HG02610 (cell line): Measurements from ENCODE around the gene PDE10A.
"Not testable (repeated sequence)": the region's sequence is repeated elsewhere in the genome, so short reads cannot be mapped to it uniquely, and the experiment has no call there.

Experiments used
- ATAC-seq: cut with Tn5 transposase; IDR thresholded peaks from one replicate; pipeline ENCODE4 v1.9.1; 2021; ENCODE audit warnings: mild to moderate bottlenecking, moderate library complexity; ENCODE audit not compliant: unreplicated experiment

PDE10A gene

DNA sequence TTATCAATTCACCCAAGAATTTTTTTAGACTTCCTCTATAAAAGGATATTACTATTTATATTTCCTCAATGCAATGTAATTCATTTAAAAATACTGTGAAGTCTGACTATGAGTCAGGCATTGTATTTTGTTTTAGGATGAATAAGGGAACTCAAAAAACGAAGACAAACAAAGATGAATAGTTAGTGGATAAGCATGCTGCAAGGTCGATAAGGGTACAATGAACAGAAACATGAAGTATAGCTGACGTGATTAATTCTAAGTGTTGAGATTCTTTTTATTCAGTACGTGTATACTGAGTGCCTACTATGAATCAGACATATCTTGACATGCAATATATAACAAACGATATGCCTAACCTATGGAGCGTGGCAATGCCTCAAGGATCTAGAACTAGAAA lies 105.4 kb downstream of the PDE10A start:
- no peak for ATAC-seq

DNA sequence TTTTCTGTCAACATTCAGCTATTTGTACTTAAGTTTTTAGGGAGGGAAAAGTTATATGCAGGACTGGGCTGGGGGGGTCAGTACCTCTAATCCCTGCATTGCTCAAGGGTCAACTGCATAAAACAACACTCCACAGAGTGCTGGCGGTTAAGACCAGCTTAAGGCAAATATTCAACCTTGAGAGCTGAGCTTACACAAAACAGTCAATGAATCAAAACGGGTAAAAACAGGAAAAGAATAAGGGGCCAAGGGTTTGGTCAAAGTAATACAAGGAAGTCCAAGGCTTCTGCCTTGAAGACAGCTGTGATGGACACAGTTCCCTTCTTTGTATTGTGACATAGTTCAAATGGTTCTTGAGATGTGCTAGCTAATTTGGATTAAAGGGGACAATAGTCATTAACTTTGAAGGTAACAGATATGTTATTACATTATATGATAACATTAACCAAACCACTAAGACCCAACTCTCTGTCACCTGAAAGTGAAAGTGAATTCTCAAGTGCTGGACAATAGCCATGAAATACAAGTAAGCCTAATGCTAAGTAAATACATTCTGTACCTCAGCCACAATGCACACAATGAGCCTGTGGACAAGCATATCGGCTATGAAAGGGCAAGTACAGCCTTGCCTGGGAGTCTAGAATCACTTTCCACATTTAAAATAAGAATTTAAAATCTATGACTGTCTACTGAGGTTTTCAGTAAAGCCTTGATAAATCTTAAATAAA lies 106.8 kb downstream of the PDE10A start:
- ATAC-seq = no peak

DNA sequence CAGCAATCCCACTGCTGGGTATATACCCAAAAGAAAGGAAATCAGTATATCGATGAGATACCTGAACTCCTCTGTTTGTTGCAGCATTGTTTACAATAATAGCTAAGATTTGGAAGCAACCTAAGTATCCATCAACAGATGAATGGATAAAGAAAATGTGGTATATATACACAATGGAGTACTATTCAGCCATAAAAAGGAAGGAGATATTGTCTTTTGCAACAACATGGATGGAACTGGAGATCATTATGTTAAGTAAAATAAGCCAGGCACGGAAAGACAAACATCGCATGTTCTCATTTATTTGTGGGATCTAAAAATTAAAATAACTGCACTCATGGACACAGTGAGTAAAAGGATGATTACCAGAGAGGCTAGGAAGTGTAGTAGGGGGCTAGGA lies 108.4 kb downstream of the PDE10A start:
- ATAC-seq = not testable (repeated sequence)

DNA sequence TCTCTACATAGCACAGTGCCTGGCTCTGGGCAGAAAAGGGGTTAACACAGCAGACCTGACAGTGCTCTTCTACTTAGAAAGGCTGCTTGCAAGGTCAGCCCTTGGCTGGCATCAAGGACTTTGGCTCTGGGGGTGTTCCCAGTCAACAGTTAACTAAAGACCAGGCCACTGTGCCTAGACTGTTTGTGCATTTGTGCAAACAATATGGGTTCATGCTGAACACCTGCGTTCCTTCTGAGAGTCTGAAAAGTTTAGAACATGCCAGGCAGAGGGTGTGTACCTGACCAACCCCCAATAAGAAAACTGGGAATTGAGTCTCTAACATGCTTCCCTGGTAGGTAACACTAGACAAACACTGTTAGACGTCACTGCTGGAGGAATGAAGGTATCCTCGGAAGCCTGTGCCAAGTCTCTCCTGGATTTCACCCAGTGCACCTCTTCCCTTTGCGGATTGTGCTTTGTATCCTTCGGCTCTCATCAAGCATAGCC lies 110.7 kb downstream of the PDE10A start:
- ATAC-seq = no peak

DNA sequence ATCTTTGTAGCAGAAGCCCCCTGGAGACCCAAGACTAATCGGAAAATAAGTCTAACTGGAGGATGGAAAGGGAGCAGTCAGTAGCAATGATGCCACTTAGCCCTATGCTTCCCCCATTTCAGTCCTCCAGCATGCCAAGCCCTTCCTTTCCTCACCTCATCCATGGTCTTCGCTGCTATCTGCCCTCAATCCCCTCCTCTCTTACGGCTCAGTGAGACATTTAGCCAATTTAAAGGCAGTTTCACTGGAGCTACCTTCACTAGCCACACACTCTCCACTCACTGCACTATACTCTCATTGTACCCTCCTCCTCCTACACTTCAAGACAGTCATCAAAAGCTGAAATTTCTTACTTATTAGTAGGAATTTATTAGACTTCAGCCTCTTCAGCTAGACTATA lies 111.2 kb downstream of the PDE10A start:
- ATAC-seq = no peak

DNA sequence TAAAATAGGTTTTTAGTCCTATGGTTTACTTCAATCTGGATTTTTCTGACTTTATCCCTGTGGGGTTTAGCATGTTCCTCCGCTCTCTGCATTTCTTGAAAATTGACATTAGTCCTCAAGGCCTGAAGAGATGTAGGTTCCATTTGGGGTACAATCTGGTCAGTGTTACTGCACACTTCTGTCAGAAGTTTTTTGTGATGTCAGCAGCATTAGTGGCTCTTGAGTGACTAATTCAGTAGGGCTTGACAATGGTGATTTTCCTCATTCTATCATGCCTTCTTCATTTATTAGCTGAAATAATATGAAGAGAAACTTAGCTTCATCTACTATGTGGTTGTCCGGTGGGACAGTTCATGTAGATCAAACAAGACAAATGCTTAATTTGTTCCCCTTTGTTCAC lies 114.6 kb downstream of the PDE10A start:
- no peak for ATAC-seq

DNA sequence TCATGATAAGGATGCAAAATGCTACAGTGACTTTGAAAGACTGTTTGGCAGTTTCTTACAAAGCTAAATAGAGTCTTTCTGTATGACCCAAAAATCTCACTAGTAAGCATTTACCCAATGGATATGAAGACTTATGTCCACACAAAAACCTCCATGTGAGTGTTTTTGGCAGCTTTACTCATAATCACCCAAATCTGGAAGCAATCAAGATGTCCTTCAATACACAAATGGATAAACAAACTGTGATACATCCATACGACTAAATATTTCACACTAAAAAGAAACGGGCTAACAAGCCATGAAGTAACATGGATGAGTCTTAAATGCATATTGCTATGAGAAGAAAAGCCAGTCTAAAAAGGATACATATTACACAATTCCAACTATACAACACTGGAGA lies 117.2 kb downstream of the PDE10A start:
- no peak for ATAC-seq

DNA sequence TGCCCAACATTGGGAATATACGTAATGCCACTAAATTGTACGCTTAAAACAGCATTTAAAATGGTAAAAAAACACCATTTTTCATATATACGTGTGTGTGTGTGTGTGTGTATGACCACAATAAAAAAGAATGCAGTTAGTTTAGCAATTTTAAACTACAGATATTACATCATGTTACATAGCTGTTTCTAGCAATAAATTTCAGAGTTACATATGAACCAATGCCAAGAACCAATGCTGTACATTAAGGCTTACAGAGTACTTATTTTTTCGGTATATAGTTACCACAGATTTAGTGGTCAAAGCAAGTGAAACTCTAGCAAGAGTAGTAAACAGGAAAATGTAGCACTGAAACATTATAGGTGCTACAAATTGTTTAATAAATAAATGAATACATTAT lies 119.3 kb downstream of the PDE10A start:
- no peak for ATAC-seq

DNA sequence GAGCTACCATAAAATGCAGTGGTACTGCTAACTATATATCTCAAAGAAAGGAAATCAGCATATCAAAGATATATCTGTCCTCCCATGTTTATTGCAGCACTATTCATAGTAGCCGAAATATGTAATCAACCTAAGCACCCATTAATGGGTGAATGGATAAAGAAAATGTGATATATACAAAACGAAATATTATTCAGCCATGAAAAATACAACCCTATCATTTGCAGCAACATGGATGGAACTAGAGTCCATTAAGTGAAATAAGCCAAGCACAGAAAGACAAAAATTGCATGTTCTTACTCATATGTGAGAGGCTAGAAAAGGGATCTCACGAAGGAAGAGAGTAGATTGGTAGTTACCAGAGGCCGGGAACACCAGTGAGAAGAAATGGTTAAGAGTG lies 126.1 kb downstream of the PDE10A start:
- no peak for ATAC-seq

DNA sequence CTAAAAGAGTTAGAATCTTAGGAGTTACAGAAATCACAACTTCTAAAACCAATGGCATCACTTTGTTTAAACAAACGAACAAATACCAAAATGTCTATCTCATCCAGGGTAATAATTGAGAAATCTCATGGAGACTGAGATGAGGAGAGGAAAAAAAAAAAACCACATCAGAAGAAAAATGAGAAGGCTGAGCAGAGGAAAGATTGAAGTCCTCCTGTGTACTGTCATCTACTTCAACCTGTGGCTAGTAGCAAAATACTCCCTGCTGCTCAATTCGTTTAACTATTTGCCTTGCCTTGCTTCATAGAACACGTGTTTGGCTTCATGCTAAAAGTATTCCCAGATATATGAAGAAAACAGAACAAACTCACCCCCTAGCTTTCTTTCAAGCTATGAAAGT lies 143.7 kb downstream of the PDE10A start:
- ATAC-seq = no peak

DNA sequence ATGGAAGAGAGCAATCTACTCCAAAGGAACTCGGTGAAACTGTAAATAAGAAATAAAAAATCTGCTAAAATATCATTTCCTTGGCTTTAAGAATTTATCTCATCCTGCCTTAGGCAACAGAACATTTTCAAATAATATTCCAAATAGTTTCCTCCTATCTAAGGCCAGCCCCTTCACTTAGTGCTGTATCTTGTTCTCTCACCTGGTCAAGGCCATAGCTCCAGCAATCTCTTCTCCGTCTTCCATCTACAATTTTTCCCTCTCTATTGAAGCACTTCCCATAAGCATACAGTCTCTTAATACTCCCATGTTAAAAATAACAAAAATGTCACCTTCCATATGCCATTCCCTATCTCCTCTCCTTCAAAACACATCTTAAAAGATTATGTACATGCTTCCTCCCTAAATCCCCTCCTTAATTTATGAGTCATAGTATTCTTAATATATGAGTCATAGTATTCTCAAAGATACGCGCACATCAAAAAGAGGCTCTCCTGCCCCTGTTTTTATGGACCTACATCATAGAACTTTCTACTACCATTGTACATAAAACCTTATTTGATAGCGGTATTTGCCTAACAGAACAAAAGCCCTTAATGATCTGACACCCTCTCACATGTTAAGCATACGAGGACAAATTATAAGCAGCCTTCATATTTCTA lies 146.9 kb downstream of the PDE10A start:
- no peak for ATAC-seq

DNA sequence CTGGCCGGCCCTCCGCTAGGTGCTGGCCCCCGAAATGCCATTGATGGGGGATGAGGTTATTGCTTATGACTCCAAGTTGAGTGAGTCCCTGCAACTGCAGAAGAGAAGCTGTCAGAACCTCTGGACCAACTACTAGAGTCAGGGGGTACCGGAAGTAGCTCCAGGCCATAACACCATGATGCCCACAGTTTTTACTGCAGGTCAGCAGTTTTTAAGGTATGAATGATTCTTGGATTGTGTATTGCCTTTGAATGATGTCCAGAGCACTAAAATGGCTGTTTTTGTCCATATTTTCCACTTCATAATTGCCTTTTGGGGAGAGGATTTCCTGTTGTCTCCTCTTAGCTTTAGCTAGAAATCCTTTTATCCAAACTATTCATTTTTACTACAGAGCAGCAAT lies 148.4 kb downstream of the PDE10A start:
- ATAC-seq = no peak

DNA sequence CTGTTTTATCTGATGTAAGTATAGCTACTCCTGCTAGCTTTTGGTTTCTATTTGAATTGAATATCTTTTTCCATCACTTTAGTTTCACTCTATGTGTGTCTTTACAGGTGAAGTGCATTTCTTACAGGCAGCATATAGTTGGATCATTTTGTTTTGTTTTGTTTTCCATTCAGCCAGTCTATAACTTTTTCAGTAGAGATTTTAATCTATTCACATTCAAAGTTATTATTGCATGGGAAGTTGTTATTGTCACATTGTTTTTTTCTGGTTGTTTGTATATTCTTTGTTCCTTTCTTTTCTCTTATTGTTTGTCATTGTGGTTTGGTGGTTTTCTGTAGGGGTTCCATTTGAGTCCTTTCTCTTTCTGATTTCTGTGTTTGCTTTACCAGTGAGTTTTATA lies 151.2 kb downstream of the PDE10A start:
- ATAC-seq = peak; percentile 99

DNA sequence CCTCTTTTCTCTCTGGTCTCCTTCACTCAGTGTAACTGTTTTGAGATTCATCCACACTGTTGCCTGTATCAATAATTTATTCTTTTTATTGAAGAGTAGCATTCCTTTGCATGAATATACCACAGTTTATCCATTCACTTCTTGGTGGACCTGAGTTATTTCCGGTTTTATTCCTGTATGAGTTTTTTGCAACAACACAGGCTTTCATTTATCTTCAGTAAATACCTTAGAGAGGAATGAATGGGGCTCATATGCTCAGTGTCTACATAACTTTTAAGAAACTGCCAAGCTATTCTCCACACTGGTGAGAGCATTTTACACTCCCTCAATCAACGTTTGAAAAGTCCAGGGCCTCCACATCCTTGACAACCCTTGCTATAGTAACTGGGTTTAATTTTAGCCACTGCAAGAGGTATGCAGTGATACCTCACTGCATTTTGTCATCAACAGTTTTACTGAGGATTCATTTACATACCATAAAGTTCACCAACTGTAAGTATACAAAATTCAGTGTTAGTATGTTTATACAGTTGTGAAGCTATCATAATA lies 154.6 kb downstream of the PDE10A start:
- ATAC-seq = no peak

DNA sequence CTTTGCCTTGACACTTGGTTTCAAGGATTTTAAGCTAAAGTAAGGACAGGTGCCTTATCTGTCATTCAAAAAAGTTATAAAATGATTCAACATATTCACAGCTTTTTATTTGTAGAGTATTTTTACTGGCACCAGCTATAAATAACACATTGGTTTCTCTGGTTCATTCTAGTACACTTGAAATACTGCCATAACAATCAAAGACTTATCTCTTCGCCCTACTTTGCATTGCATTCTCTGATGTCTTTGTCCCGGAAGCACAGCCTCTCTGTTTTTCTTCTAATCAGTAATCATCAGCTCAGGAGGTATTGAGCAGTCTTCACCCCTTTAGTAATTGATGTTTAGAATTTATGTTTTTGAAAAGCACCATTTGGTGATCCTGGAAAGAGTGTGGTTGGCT lies 156.4 kb downstream of the PDE10A start:
- ATAC-seq = no peak

DNA sequence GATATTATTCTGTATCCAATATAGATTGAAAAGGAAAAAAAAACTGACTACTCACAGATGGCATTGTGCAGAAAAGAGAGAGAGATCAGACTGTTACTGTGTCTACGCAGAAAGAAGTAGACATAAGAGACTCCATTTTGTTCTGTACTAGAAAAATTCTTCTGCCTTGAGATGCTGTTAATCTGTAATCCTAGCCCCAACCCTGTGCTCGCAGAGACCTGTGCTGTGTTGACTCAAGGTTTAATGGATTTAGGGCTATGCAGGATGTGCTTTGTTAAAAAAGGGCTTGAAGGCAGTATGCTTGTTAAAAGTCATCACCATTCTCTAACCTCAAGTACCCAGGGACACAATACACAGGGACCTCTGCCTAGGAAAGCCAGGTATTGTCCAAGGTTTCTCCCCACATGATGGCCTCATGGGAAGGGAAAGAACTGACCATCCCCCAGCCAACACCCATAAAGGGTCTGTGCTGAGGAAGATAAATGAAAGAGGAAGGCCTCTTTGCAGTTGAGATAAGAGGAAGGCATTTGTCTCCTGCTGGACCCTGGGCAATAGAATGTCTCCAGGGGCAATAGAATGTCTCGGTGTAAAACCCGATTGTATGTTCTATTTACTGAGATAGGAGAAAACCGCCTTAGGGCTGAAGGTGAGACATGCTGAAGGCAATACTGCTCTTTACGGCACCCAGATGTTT lies 162.7 kb downstream of the PDE10A start:
- not testable (repeated sequence) for ATAC-seq

DNA sequence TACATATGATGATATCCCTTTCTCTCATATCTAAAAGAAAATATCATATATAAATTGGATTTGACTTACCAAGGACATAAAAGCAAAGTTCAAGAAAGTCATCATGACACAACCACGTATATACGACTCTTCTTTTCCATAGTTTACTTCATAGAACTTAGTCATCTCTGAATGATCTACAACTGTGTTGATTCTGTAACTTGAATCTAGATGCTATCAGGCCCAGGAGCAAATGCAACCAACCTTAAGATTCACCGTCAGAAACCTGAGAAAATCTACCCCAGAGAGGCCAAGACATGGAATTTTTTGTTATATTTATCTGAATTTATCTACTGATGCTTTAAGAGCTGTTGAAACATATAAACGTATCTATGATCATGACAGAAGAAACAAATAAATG lies 165.6 kb downstream of the PDE10A start:
- ATAC-seq = no peak

DNA sequence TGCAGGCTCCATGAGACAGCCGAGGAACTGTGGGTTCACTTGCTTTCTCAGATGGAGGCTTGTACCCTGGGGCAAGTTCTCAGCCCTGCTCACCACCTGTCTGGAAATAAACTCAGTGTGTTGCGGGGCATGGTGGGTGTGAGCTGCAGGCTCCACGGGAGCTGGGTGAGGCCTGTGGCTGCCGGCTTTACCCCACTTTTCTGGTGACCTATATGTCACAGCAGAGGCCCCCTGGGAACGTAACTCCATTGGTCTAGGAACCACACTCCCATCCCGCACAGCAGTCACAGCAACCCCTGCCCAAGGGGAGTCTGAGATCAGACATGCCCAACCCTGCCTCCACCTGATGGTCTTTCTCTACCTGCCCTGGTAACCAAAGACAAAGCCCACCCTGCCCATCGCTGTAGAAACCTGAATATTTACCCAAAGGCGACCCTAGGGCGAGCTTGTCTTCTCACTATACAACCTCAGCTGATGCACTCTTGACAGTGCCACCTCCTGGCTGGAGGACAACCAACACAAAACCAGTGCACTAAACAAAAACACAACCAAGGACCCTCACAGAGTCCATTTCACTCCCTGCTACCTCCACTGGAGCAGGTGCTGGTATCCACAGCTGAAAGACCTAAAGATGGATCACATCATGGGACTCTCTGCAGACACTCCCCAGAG lies 174.3 kb downstream of the PDE10A start:
- ATAC-seq = no peak

DNA sequence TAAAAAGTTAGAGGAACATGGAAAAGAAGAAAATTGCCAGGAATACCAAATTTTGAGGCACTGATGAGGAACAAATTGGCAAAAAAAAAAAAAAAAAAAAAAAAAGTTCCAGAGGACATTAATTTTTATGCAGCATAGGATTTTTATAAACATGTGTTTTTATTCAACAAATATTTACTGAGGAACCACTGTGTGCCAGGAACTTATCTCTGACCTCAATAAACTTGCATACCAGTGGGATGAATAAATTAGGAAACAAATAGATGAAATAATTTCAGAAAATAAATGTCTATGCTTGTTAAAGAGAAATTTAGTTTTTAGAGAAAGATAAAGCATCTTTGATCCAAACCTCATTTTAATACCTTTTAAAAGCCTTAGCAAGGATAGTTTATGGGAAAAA lies 175.1 kb downstream of the PDE10A start:
- no peak for ATAC-seq

DNA sequence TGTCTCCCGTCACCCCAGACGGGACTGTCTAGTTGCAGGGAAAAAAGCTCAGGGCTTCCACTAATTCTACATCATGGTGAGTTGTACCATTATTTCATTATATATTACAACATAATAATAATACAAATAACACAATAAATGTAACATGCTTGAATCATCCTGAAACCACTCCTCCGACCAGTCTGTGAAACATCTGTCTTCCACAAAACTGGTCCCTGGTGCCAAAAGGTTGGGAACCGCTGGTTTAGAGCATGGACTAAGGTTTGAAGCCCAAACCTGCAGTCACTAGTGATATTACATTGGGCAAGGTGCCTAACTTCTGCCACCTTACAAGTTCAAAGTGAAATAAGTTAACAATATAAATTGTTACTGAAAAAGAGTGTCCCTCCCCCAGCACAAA lies 175.7 kb downstream of the PDE10A start:
- no peak for ATAC-seq
